GM12865 (cell line): ENCODE results near the gene ZIM2.
"Not testable (repeated sequence)": the region's sequence is repeated elsewhere in the genome, so short reads cannot be mapped to it uniquely, and the experiment has no call there.

Source experiments
- DNase-seq: peaks from one replicate; pipeline ENCODE4 v3.0.0; 2010; ENCODE audit warnings: low read depth
- H3K4me3 ChIP-seq: 2 replicates; pipeline ENCODE4 v1.5.1; 2011; ENCODE audit warnings: mild to moderate bottlenecking, low read depth, low read length, control low read depth
- CTCF ChIP-seq: IDR thresholded peaks from 2 replicates; pipeline ENCODE4 v1.5.1; 2011; ENCODE audit warnings: low read length, control low read depth, low read depth, inconsistent platforms; ENCODE audit not compliant: insufficient read depth; ENCODE audit errors: missing control alignments

ZIM2 gene

DNA sequence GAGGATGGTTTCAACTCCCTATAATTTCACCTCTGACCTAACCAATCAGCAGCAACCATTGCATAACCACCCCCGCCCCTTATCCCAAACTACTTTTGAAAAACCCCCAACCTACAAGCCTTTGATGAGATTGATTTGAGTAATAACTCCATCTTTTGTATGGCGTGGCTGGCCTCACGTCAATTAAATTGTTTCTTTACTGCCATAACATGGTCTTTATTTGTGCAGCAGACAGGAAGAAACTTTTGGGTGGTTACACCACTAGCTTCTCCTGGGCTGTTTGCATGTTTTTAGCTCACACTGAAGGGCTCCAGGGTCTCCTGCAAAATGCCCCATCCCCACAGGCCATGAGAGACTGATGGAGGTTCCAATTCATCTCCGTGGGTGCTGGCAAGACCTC is 34.0 kb upstream of the ZIM2 start:
- TF ChIP-seq CTCF: no peak
- H3K4me3 ChIP-seq: no peak overlapping the region
- no peak for DNase-seq

- H3K4me3 ChIP-seq: no peak overlapping the region
- no peak for DNase-seq
- no peak for TF ChIP-seq CTCF
Measured at GRCh38 chr19:56873493-56873892, 33.0 kb upstream of the ZIM2 start.

DNA sequence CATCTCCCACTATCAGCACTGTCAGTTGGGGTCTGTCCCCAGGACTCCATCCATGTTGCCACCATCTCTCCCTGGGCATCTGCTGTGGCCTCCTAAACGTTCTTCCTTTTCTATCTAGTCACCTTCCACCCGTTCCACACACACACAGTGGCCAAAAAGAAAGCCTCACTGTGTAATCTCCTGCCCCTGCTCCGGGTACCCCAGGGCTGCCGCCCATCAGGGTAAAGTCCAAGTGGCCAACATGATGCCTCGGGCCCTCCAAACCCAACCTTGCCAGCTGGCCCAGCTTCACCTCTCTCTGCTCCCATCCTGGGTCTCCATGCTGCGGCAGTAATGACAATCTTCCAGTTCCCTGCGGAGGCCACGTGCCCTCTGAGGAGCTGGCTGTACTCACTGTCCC is 29.4 kb upstream of the ZIM2 start:
- no peak overlapping the region for H3K4me3 ChIP-seq
- no peak for TF ChIP-seq CTCF
- no peak for DNase-seq

GRCh38 chr19:56868446-56868845 is 27.9 kb upstream of the ZIM2 start:
- no peak for DNase-seq
- no peak for TF ChIP-seq CTCF
- H3K4me3 ChIP-seq: no peak overlapping the region

DNA sequence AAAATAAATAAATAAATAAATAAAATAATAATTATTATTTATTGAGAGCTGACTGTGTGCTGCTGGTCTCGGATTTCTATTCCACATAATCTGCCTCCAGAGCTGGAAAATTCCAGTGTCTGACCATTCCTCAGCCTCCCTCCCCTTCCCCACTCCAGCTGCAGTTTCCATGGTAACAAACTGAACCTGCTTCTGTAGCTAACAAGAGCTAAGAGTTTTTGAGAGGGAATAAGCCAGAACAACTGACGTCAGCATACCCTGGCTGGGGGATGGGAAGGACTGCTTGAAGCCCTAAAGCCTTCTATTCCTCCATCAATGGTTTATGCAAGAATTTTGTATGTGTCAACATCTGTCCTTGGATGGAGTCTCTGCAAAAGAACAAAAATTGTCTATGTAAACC is 26.0 kb upstream of the ZIM2 start:
- no peak for DNase-seq
- TF ChIP-seq CTCF: no peak
- H3K4me3 ChIP-seq: no peak overlapping the region

DNA sequence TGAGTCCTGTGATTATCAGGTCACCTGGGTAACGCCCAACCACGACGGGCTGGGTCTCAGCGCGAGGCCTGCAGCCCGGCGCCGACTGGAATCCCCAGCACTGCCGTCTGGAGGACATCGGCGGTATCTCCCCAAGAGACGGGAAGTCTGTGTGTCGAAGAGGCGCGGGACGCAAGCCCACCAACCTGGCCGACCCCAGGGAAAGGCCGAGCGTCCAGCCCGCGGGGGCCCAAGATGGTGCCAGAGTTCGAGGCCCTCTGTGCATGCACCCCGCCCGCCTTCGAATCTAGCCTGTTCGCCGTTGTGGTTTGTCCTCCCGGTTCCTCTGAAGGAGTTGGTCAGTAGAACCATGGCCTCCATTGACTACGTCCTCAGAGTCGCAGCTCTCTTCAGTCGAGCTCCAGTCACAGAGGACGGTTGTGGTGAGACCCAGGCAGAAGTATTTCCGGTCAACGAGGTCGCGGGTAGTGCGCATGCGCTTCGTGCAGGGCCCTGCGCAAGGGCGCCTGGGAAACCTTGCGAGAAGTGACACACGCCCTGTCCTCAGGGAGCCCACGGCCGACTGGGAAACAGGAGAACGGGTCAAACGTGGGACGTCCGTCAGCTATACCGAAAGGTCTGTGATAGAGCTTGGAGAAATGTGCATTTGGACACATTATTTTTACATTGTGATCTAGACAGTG is 24.1 kb upstream of the ZIM2 start:
- no peak for TF ChIP-seq CTCF

DNA sequence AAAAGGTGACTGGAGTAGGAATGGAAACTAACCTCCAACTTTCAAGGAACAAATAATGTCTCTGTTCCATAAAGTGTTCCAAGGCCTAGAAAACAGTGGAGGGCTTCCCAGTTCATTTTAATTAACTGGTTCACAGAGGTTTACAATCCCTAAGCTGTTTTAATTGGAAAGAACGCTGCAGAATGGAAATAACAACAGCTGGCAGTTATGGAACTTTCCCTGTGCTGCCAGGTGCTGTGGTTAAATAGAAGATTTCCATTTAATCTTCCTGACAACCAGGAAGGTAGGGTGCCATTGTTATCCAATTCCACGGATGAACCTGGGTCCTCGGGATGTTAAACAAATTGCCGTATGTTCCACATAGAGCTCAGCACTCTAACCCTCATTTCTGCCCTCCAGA is 22.2 kb upstream of the ZIM2 start:
- TF ChIP-seq CTCF: no peak
- DNase-seq: no peak

More for the DNA sequence above, 24.1 kb upstream of the ZIM2 start:
- DNase-seq: no peak
- no peak overlapping the region for H3K4me3 ChIP-seq

DNA sequence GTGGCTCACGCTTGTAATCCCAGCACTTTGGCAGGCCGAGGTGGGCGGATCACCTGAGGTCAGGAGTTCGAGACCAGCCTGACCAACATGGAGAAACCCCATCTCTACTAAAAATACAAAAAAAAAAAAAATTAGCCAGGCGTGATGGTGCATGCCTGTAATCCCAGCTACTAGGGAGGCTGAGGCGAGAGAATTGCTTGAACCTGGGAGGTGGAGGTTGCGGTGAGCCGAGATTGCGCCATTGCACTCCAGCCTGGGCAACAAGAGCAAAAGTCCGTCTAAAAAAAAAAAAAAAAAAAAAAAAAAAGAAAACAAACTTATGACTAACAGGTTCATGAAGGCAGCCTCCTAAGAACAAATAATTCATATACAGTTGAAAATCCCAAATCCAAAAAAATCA is 19.9 kb upstream of the ZIM2 start:
- DNase-seq, H3K4me3 ChIP-seq: not testable (repeated sequence)

More for the DNA sequence above, 22.2 kb upstream of the ZIM2 start:
- H3K4me3 ChIP-seq: no peak overlapping the region
